Hematopoietic multipotent progenitor cell treated with erythropoietin and hydrocortisone succinate and interleukin-3 and kit ligand, for 6 days (in vitro differentiated cells): Measurements from ENCODE around the gene STKLD1.
"Not testable (repeated sequence)": the region's sequence is repeated elsewhere in the genome, so short reads cannot be mapped to it uniquely, and the experiment has no call there.

Experiments
- DNase-seq: peaks from one replicate; pipeline ENCODE4 v3.0.0-alpha.2; 2015

Gene STKLD1

GRCh38 chr9:133451865-133452264, 75.7 kb downstream of the STKLD1 start:
- not testable (repeated sequence) for DNase-seq

DNA sequence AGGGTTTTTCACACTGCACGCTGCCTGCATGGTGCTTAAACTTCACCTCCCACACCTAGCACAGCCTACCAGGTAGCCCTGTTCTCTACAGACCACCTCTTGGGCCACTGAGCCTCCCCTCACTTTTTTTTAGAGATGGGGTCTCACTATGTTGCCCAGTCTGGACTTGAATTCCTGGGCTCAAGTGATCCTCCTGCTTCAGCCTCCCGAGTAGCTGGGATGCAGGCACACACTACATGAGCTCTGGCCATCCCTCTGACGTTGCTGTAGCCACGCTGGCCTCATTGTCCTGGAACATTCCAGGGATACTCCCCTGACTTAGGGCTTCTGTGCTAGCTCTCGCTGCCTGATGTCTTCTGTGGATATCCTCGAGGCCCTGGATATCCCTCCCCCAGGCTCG, 76.4 kb downstream of the STKLD1 start:
- no peak for DNase-seq

DNA sequence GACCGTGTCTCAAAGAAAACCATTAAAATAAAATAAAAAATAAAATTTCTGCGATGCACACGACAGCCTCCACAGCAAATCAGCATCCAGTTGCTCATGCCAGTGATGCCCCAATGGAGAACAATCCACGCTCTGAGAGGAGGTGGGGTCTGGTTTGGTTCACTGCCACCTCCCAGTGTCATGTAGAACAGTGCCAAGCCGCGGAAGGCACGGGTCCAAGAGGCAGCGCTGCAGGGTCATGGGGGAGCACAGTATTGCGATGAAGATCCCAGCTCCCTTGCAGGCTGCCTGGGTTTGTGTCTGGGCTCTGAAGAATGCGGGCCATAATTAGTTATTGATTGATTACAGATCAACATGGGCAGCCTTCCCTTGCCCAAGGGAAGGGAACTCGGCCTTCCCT, 77.5 kb downstream of the STKLD1 start:
- DNase-seq = no peak

GRCh38 chr9:133454325-133454724, 78.2 kb downstream of the STKLD1 start:
- no peak for DNase-seq

- DNase-seq = no peak
Measured at GRCh38 chr9:133454943-133455673, 78.9 kb downstream of the STKLD1 start.
